Measurements from ENCODE around the gene PGPEP1.

DNA sequence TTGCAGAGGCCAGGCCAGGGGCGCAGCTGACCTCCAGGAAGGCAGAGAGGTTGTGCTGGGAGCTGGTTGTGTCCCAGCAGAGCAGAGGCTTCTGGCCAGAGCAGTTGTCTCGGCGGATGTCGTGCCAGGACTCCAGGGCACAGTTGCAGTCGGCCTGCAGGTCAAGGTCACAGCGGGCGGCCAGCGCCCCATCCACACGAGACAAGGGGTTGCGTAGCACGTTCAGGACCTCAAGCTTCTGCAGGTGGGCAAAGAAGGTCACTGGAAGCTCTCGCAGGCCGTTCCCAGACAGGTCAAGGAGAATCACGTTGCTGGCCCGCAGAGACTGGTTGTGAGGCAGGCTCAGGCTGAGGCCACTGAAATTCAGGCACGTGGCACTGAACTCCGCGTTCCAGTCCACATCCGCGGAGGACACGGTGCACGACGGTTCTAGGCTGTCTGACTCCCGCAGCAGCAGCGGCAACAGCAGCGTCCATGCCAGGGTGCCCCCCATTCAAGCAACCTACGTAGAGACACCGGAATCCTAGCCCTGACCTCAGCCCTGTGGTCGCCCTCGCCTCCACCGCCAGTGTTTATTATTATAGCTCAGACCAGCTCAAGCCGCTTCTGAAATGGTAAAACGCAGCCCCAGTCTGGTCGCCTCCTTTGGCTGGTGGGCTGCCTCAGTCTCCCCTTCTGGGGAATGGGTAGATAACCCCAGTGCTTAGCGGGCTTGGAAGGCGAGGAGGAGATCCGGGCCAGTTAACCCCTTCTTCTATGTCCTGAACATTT, 56.3 kb downstream of the PGPEP1 start:
- TF ChIP-seq REST (IDR thresholded peaks at IDR 0.05; ENCODE audit: insufficient read depth in 1 of 2, low read depth in 2 of 2, low read length in 2 of 2) (no peak), POLR2AphosphoS5 (IDR thresholded peaks at IDR 0.05; ENCODE audit: low read depth, low read length) (no peak), SIN3A (IDR thresholded peaks at IDR 0.05; ENCODE audit: borderline replicate concordance, insufficient read depth, low read length) (no peak)

All from PFSK-1 (cell line).